ENCODE data around the gene PYGO1. TPM values are rescaled to one million over a fixed set of nuclear protein-coding genes. Genes with fewer than 3 reads are reported as not detected.

The PYGO1 gene
- total and polyA plus RNA-seq, 2 of the 4 experiments (the other 2 are of a cell fraction): 3.0 to 6.6 TPM

GRCh38 chr15:55627730-55628368 lies 39.7 kb upstream of the PYGO1 start:
- Histone ChIP-seq H2BK20ac (ENCODE audit: low read depth, low read length) (peak overlapping the region; percentile 46; the same call in 1 of the 2 replicates), H3K9me1 (ENCODE audit: insufficient read depth, low read length) (0 out of 2 replicates have a peak, but pooled peaks cover 3% of the 10 kb centered on the region), H3K79me1 (ENCODE audit: low read depth in 1 of 2, low read length in 2 of 2) (no peaks in the 10 kb centered on the region), H3K4ac (ENCODE audit: low read depth, low read length) (peak overlapping the region; percentile 62), H3K27ac (ENCODE audit: insufficient read depth, low read length) (no peak overlapping the region), H2BK5ac (ENCODE audit: low read depth, low read length, poor library complexity, severe bottlenecking) (no peak overlapping the region), H3K14ac (replicated peaks; ENCODE audit: low read depth, low read length) (no peak overlapping the region; the same call in 1 of the 2 replicates), H3K4me2 (ENCODE audit: low read depth, low read length) (peak overlapping the region; percentile 21; the same call in 1 of the 2 replicates), H3K4me1 (ENCODE audit: control insufficient read depth, insufficient read depth, low read length) (peaks cover 5% of the 10 kb centered on the region; the same call in 1 of the 2 replicates), H3K4me3 (ENCODE audit: insufficient read depth, low read depth, low read length) (no peak overlapping the region), H4K91ac (ENCODE audit: insufficient read depth, low read depth, low read length) (peak overlapping the region; percentile 24; the same call in 1 of the 2 replicates), H3K9ac (ENCODE audit: low read depth, low read length) (no peak overlapping the region), H3K18ac (ENCODE audit: low read depth, low read length) (peak overlapping the region; percentile 47; the same call in 1 of the 2 replicates), H3K36me3 (ENCODE audit: control insufficient read depth, insufficient read depth, low read length) (no peaks in the 10 kb centered on the region), H2BK15ac (ENCODE audit: low read depth, low read length) (peak overlapping the region; percentile 59; the same call in 1 of the 3 replicates), H4K20me1 (ENCODE audit: insufficient read depth, low read length) (no peaks in the 10 kb centered on the region), H2AK9ac (replicated peaks; ENCODE audit: low read depth, low read length, poor library complexity) (peak overlapping the region; percentile 12), H4K5ac (ENCODE audit: low read depth, low read length) (no peak overlapping the region), H3K27me3 (ENCODE audit: control insufficient read depth, insufficient read depth, low read length) (no peaks in the 10 kb centered on the region), H3K23ac (ENCODE audit: low read depth, low read length) (no peak overlapping the region), H4K8ac (ENCODE audit: low read depth in 2 of 2, low read length in 2 of 2) (peak overlapping the region in 1 of 2 experiments; percentile 42; a peak in 1 of 4 replicates), H2BK120ac (ENCODE audit: low read depth, low read length) (peak overlapping the region; percentile 73; the same call in 1 of the 2 replicates), H3K56ac (ENCODE audit: extremely low read depth, insufficient read depth, low read length) (no peak overlapping the region), H2AFZ (replicated peaks; ENCODE audit: low read length, poor library complexity) (peak overlapping the region; percentile 77), H3K9me3 (ENCODE audit: control insufficient read depth, insufficient read depth, low read length) (no peaks in the 10 kb centered on the region), H2AK5ac (ENCODE audit: low read depth, low read length) (peak overlapping the region; percentile 63)
- peak; percentile 98 for ATAC-seq (ENCODE audit: low read depth)
- in situ Hi-C loops (cut with MboI; ENCODE audit: low sequenced_read_pairs) (no loop called here), intact Hi-C loops (cut with micrococcal nuclease) (no loop called here), dilution Hi-C loops (cut with HindIII; ENCODE audit: low sequenced_read_pairs, unreplicated experiment) (no loop called here)
- WGBS, 2 experiments (ENCODE audit: extremely low coverage in 2 of 2, insufficient read length in 1 of 2): 83% methylated on average over 1 of the region's 7 CpGs; no CpG with 5 or more reads in 1 of the 2 experiments
- peak; percentile 95 for DNase-seq
- peak; percentile 72 for TF ChIP-seq BHLHE40 (IDR thresholded peaks at IDR 0.05; ENCODE audit: low read depth, low read length)
- no peak for TF ChIP-seq MXI1 (IDR thresholded peaks at IDR 0.05; ENCODE audit: borderline replicate concordance, low read depth, low read length)
- peak; percentile 95 for TF ChIP-seq FOS (IDR thresholded peaks at IDR 0.05; ENCODE audit: low read depth, low read length)
- TF ChIP-seq RCOR1 (IDR thresholded peaks at IDR 0.05; ENCODE audit: insufficient replicate concordance, low read length): no peak
- TF ChIP-seq, protein P1, sequence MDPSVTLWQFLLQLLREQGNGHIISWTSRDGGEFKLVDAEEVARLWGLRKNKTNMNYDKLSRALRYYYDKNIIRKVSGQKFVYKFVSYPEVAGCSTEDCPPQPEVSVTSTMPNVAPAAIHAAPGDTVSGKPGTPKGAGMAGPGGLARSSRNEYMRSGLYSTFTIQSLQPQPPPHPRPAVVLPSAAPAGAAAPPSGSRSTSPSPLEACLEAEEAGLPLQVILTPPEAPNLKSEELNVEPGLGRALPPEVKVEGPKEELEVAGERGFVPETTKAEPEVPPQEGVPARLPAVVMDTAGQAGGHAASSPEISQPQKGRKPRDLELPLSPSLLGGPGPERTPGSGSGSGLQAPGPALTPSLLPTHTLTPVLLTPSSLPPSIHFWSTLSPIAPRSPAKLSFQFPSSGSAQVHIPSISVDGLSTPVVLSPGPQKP (IDR thresholded peaks at IDR 0.05; ENCODE audit: borderline replicate concordance, low read depth, low read length): no peak
- TF ChIP-seq USF2 (IDR thresholded peaks at IDR 0.05; ENCODE audit: low read depth, low read length): peak; percentile 83
- no peak for TF ChIP-seq CHD1 (IDR thresholded peaks at IDR 0.05; ENCODE audit: low read depth, low read length)
- TF ChIP-seq MAZ (IDR thresholded peaks at IDR 0.05; ENCODE audit: borderline replicate concordance, low read depth, low read length): peak; percentile 24; the same call in 1 of the 2 replicates
- TF ChIP-seq CEBPB (IDR thresholded peaks at IDR 0.05; ENCODE audit: low read depth, low read length): peak; percentile 90
- TF ChIP-seq RFX5 (IDR thresholded peaks at IDR 0.05; ENCODE audit: low read depth, low read length): no peak
- 0 out of 2 replicates have a peak, but pooled peaks have one; percentile 4 for TF ChIP-seq CTCF (conservative IDR thresholded peaks at IDR 0.05; ENCODE audit: low read depth, low read length)
- ChIA-PET POLR2A (ENCODE audit: unreplicated experiment) (interaction anchor here (0.6 to 0.7 kb wide), 4 partner anchors 10 to 199 kb away, joined by 4 to 13 read pairs (median 6); no protein-coding TSS in a partner anchor), CTCF (interaction anchor here (0.5 to 1.1 kb wide), 4 partner anchors 85 to 1794 kb away, joined by 3 to 5 read pairs (median 4); no protein-coding TSS in a partner anchor)
- BruUV-seq (replicated peaks): no TSS peak

Data from IMR-90 (cell line).